ENCODE data around the gene VAMP5. TPM values are rescaled to one million over a fixed set of nuclear protein-coding genes. Genes with fewer than 3 reads are reported as not detected.

VAMP5 gene
- total RNA-seq, 2 donors from 2014 or later = 3.0 to 10.4 TPM

DNA sequence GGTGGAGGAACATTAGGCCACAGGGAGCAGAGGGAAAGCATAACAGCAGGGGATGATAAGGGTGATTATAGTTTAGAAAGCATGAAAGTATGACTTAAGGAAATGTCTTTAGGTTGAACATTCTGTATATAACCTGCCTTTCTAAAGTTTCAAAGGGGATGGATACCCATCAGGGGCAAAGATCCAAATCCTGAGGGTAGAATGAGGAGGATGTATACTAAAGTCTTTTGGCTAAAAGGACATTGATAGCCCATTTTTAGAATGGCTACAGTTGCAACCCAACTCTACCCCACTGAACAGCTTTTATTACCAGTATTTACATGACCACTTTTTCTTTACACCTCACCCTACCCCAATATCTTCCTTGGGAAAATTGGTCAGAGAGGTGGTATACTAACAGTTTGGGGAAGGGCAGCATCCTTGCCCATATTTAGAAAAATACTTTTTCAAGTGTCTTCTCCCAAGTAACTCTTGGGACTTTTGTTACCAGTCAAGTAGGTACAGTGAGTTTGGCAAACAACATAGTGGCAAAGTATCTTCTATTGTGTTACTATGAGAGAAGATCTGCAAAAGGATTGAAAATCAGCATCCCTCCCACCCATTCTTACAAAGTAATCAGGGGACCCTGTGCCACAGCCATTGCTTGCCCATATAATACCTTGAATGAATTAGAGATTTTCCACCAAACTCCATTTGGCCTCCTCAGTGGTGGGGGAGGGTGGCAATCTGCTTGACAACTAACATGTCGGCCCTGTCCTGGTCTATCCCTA, 37.0 kb upstream of the VAMP5 start:
- H3K4me3 ChIP-seq = no peak overlapping the region
- DNase-seq (peak in 2 of 4 donors; percentile 50 to 51), ATAC-seq (peak; percentile 6)
- peak overlapping the region; percentile 27 to 99 (median 58) for H3K27ac ChIP-seq
- no peaks in the 10 kb centered on the region for H3K27me3 ChIP-seq
- 29 to 47% methylated on average over 1 of the region's 1 CpG for WGBS, 2 donors
- peaks cover 16 to 28% of the 10 kb centered on the region in 2 donors for H3K36me3 ChIP-seq (replicated peaks in 1 of 2; ENCODE audit: insufficient read depth in 1 of 2, low read depth in 2 of 2)
- peak in 1 of 3 donors; percentile 15 for TF ChIP-seq POLR2A (IDR thresholded peaks at IDR 0.05)
- TF ChIP-seq, protein P1, sequence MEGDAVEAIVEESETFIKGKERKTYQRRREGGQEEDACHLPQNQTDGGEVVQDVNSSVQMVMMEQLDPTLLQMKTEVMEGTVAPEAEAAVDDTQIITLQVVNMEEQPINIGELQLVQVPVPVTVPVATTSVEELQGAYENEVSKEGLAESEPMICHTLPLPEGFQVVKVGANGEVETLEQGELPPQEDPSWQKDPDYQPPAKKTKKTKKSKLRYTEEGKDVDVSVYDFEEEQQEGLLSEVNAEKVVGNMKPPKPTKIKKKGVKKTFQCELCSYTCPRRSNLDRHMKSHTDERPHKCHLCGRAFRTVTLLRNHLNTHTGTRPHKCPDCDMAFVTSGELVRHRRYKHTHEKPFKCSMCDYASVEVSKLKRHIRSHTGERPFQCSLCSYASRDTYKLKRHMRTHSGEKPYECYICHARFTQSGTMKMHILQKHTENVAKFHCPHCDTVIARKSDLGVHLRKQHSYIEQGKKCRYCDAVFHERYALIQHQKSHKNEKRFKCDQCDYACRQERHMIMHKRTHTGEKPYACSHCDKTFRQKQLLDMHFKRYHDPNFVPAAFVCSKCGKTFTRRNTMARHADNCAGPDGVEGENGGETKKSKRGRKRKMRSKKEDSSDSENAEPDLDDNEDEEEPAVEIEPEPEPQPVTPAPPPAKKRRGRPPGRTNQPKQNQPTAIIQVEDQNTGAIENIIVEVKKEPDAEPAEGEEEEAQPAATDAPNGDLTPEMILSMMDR (IDR thresholded peaks at IDR 0.05) = no peak
- H3K4me1 ChIP-seq = peaks cover 52% of the 10 kb centered on the region
- intact Hi-C loops (cut with DNase I) = no loop called here
- H3K9me3 ChIP-seq = no peaks in the 10 kb centered on the region

DNA sequence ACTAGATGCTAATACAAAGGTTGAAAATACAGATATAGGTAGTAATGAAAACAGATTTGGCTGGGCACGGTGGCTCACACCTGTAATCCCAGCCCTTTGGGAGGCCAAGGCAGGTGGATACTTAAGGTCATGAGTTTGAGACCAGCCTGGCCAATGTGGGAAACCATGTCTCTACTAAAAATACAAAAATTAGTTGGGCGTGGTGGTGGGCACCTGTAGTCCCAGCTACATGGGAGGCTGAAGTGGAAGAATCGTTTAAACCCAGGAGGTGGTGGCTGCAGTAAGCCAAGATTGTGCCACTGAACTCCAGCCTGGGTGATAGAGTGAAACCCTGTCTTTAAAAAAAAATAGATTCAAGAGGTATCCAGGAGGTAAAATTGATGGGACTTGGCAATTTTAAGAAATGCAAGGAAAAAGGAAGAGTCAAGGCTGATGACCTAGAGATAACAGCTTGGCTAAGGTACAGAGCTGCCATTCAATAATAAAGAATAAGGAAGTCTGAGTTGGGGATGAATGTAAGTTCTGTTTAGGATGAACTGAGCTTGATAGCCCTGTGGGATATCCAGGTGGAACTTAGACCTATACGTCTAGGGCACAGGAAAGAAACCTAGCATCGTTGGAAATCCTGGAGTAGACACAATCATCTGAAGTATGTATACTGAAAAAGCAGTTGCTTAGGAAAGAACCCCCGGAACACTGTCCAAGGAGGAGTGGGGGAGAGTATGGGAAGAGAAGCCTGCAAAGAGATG, 36.2 kb upstream of the VAMP5 start:
- Histone ChIP-seq H3K27ac (peak overlapping the region in 2 of 4 donors; percentile 72 to 99), H3K4me3 (no peak overlapping the region), H3K27me3 (no peaks in the 10 kb centered on the region), H3K4me1 (peaks cover 47% of the 10 kb centered on the region), H3K9me3 (no peaks in the 10 kb centered on the region), H3K36me3 (replicated peaks in 1 of 2; ENCODE audit: insufficient read depth in 1 of 2, low read depth in 2 of 2) (peaks cover 9 to 21% of the 10 kb centered on the region in 2 donors)
- intact Hi-C loops (cut with DNase I) = no loop called here
- whole genome bisulfite sequencing, 2 donors = 31 to 43% methylated on average over 6 of the region's 6 CpGs
- DNase-seq = peak in 2 of 4 donors; percentile 33 to 40
- TF ChIP-seq, protein P1 (IDR thresholded peaks at IDR 0.05) = no peak
- peak in 2 of 3 donors; percentile 7 to 20 for TF ChIP-seq POLR2A (IDR thresholded peaks at IDR 0.05)
- no peak for ATAC-seq

DNA sequence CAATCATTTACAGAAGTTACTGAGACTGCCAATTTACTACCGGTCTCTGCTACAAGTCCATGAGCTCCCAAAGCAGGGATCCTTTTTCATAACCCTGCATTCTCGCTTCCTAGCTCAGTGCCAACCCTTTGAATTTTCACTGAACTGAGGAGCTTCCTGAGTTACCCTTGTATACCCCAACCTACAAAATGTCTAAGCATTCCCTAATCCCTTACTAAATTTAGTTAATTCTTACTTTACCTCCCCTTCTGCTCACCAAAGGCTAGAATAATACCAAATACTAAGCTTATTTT, 35.7 kb upstream of the VAMP5 start:
- Histone ChIP-seq H3K4me1 (peaks cover 42% of the 10 kb centered on the region), H3K4me3 (no peak overlapping the region), H3K27ac (peak overlapping the region in 3 of 4 donors; percentile 6 to 99 (median 72)), H3K27me3 (no peaks in the 10 kb centered on the region), H3K9me3 (no peaks in the 10 kb centered on the region), H3K36me3 (replicated peaks in 1 of 2; ENCODE audit: insufficient read depth in 1 of 2, low read depth in 2 of 2) (peaks cover 9 to 21% of the 10 kb centered on the region in 2 donors)
- ATAC-seq = no peak
- TF ChIP-seq, protein P1 (IDR thresholded peaks at IDR 0.05) = no peak
- no peak for TF ChIP-seq POLR2A (IDR thresholded peaks at IDR 0.05)
- WGBS, 2 donors = 35 to 47% methylated on average over 2 of the region's 2 CpGs
- intact Hi-C loops (cut with DNase I) = no loop called here
- DNase-seq = no peak

DNA sequence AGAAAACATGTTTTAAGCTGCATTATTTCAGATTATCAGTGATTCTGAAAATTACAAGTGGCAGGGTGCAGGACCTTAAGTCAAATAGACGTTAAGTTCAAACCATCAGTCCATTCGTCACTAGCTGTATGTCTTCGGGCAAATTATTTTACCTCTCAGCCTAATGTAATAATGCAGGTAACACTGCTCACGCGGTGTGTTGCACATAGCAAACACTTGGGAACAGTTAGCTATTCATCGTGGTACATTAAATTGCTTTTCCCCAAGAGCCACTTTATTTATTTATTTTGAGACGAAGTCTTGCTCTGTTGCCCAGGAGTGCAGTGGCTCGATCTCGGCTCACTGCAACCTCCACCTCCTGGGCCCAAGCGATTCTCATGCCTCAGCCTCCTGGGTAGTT, 35.1 kb upstream of the VAMP5 start:
- WGBS, 2 donors = 79% methylated on average over 10 of the region's 10 CpGs
- H3K36me3 ChIP-seq (replicated peaks in 1 of 2; ENCODE audit: insufficient read depth in 1 of 2, low read depth in 2 of 2) = peaks cover 8 to 19% of the 10 kb centered on the region in 2 donors

More for the DNA sequence above, 35.1 kb upstream of the VAMP5 start:
- no peak for ATAC-seq
- no peaks in the 10 kb centered on the region for H3K9me3 ChIP-seq
- intact Hi-C loops (cut with DNase I) = no loop called here
- H3K27ac ChIP-seq = peak overlapping the region in 2 of 4 donors; percentile 6 to 72
- H3K27me3 ChIP-seq = no peaks in the 10 kb centered on the region
- DNase-seq = no peak
- H3K4me1 ChIP-seq = peaks cover 36% of the 10 kb centered on the region
- TF ChIP-seq, protein P1 (IDR thresholded peaks at IDR 0.05) = no peak
- no peak for TF ChIP-seq POLR2A (IDR thresholded peaks at IDR 0.05)
- no peak overlapping the region for H3K4me3 ChIP-seq
